ENCODE results near the gene OR6C2.

DNA sequence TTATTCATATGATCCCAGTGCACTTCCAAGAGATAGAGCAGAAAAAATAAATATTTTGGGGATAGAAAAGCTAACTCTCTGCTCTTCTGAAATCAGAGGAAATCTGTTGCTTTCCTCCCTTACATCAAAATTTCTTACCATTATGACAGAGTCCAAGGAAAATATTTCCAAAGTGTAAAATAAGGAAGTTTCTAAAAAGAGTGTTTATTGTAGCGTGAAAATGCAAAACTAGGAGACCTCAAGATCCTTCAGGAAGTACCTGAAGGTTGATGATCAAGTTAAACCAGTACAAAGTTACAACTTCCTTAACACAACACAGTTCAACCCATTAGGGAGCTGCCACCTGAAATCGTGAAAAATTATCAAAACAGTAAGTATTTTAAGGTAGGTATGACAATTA is at the start of gene OR6C2:
- TF ChIP-seq, protein P1, sequence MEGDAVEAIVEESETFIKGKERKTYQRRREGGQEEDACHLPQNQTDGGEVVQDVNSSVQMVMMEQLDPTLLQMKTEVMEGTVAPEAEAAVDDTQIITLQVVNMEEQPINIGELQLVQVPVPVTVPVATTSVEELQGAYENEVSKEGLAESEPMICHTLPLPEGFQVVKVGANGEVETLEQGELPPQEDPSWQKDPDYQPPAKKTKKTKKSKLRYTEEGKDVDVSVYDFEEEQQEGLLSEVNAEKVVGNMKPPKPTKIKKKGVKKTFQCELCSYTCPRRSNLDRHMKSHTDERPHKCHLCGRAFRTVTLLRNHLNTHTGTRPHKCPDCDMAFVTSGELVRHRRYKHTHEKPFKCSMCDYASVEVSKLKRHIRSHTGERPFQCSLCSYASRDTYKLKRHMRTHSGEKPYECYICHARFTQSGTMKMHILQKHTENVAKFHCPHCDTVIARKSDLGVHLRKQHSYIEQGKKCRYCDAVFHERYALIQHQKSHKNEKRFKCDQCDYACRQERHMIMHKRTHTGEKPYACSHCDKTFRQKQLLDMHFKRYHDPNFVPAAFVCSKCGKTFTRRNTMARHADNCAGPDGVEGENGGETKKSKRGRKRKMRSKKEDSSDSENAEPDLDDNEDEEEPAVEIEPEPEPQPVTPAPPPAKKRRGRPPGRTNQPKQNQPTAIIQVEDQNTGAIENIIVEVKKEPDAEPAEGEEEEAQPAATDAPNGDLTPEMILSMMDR (IDR thresholded peaks at IDR 0.05) = no peak
- TF ChIP-seq POLR2AphosphoS5 (IDR thresholded peaks at IDR 0.05) (no peak), POLR2A (IDR thresholded peaks at IDR 0.05) (no peak)
